Duodenal mucosa (tissue), 2 donors: ENCODE results near the gene TMIGD2.

Experiments used
- H3K27ac ChIP-seq: one replicate; pipeline ENCODE4 v1.7.0; 2013; ENCODE audit warnings: low read depth, low read length
- H3K27me3 ChIP-seq, 2 donors: one replicate each; pipeline ENCODE4 v1.7.0; 2013; ENCODE audit warnings: low read length in 2 of 2, control low read depth in 1 of 2; ENCODE audit not compliant: insufficient read depth in 2 of 2, control insufficient read depth in 1 of 2
- H3K36me3 ChIP-seq, 2 donors: one replicate each; pipeline ENCODE4 v1.7.0; 2013; ENCODE audit warnings: low read length in 2 of 2, control low read depth in 1 of 2; ENCODE audit not compliant: insufficient read depth in 2 of 2, control insufficient read depth in 1 of 2
- H3K4me1 ChIP-seq, 2 donors: one replicate each; pipeline ENCODE4 v1.7.0; 2013; ENCODE audit warnings: low read length in 2 of 2, control low read depth in 1 of 2; ENCODE audit not compliant: insufficient read depth in 2 of 2, control insufficient read depth in 1 of 2
- H3K4me3 ChIP-seq, 2 donors: one replicate each; pipeline ENCODE4 v1.7.0; 2013; ENCODE audit warnings: low read length in 2 of 2, low read depth in 1 of 2
- H3K9ac ChIP-seq, 2 donors: one replicate each; pipeline ENCODE4 v1.7.0; 2013; ENCODE audit warnings: low read length in 2 of 2, low read depth in 1 of 2
- H3K9me3 ChIP-seq, 2 donors: one replicate each; pipeline ENCODE4 v1.7.0; 2013; ENCODE audit warnings: low read length in 2 of 2, control low read depth in 1 of 2; ENCODE audit not compliant: control insufficient read depth in 1 of 2

TMIGD2 gene

GRCh38 chr19:4310247-4311121 is 8.3 kb upstream of the TMIGD2 start:
- H3K27ac ChIP-seq: no peak overlapping the region
- H3K9ac ChIP-seq: no peak overlapping the region
- peaks cover 0 to 3% of the 10 kb centered on the region in 2 donors for H3K27me3 ChIP-seq
- H3K4me3 ChIP-seq: no peak overlapping the region
- no peaks in the 10 kb centered on the region for H3K36me3 ChIP-seq
- no peaks in the 10 kb centered on the region for H3K9me3 ChIP-seq
- no peaks in the 10 kb centered on the region for H3K4me1 ChIP-seq

DNA sequence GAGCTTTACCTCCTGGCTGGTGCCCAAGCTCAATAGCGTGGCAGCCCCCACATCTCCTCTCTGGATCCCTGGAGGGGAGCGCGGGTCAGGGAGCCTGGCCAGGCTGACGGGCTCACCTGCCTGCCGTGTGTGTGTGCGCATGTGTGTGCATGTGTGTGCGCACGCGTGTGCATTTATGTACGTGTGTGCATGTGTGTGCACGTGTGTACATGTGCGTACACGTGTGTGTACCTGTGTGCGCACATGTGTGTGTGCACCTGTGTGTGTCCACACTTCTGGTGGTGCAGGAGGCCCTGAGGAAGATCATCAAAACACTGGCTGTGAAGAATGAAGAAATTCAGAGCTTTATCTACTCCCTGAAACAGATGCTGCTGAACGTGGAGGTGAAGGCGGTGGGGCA is 3.5 kb upstream of the TMIGD2 start:
- no peak overlapping the region for H3K27ac ChIP-seq
- H3K4me3 ChIP-seq: no peak overlapping the region
- peaks cover 0 to 3% of the 10 kb centered on the region in 2 donors for H3K27me3 ChIP-seq
- no peaks in the 10 kb centered on the region for H3K9me3 ChIP-seq
- H3K4me1 ChIP-seq: peaks cover 0 to 3% of the 10 kb centered on the region in 2 donors
- H3K36me3 ChIP-seq: no peaks in the 10 kb centered on the region
- H3K9ac ChIP-seq: no peak overlapping the region

DNA sequence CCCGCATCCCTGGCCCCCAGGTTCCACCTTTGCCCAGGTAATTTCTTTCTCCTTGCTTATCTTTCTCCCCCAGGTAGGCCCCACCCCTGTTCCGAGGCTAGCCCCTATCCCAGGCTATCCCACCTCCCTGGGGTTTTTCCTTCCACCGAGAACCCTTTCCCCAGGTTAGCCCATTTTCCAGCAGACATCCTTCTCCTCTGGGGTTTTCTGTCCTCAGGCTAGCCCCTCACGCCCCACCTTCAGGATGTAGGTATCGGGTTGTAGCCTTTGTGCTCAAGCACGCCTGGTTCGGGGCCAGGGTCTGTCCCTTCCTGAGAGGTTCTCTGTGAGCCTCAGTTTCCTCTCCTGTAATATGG is 3.0 kb upstream of the TMIGD2 start:
- Histone ChIP-seq H3K36me3 (no peaks in the 10 kb centered on the region), H3K4me3 (no peak overlapping the region), H3K4me1 (peaks cover 0 to 3% of the 10 kb centered on the region in 2 donors), H3K9me3 (no peaks in the 10 kb centered on the region), H3K27me3 (peaks cover 0 to 3% of the 10 kb centered on the region in 2 donors), H3K27ac (no peak overlapping the region), H3K9ac (no peak overlapping the region)

GRCh38 chr19:4304538-4305256 is 2.5 kb upstream of the TMIGD2 start, which contains the start of gene FSD1:
TSS of gene FSD1 (plus strand) at chr19:4304598. CDS start at chr19:4304747, 149 bp downstream.
- Histone ChIP-seq H3K27me3 (peaks cover 0 to 3% of the 10 kb centered on the region in 2 donors), H3K9me3 (no peaks in the 10 kb centered on the region), H3K9ac (no peak within 1 kb of the TSS), H3K27ac (no peak within 1 kb of the TSS), H3K36me3 (no peaks in the 10 kb centered on the region), H3K4me3 (no peak within 1 kb of the TSS), H3K4me1 (peaks cover 0 to 3% of the 10 kb centered on the region in 2 donors)

GRCh38 chr19:4303819-4304537 is 1.8 kb upstream of the TMIGD2 start:
- Histone ChIP-seq H3K4me3 (no peak overlapping the region), H3K9ac (no peak overlapping the region), H3K36me3 (no peaks in the 10 kb centered on the region), H3K9me3 (no peaks in the 10 kb centered on the region), H3K4me1 (peaks cover 0 to 3% of the 10 kb centered on the region in 2 donors), H3K27ac (no peak overlapping the region), H3K27me3 (peaks cover 0 to 3% of the 10 kb centered on the region in 2 donors)

- Histone ChIP-seq H3K27ac (no peak overlapping the region), H3K4me1 (peaks cover 0 to 3% of the 10 kb centered on the region in 2 donors), H3K27me3 (peaks cover 0 to 3% of the 10 kb centered on the region in 2 donors), H3K36me3 (no peaks in the 10 kb centered on the region), H3K9ac (no peak overlapping the region), H3K9me3 (no peaks in the 10 kb centered on the region), H3K4me3 (peak overlapping the region in 1 of 2 donors; percentile 28)
Observed at GRCh38 chr19:4301590-4302242, 473 bp downstream of the TMIGD2 start.

DNA sequence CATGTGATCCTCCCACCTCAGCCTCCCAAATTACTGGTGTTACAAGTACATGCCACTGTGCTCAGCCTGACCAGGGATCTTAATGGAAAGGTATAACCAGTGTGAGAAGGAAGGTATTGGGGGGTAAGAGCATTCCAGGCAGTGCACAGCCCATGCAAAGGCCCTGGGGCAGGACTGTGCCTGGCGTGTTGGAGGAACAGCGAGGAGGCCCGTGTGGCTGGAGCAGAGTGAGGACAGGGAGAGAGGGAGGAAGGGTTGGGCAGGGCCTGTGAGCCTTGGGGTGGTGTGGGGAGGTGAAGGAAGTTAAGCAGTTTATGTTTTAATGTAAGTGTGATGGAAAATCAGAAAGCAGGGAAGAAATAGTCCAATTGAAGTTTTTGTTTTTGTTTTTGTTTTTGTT is 1.6 kb downstream of the TMIGD2 start:
- H3K9ac ChIP-seq: no peak overlapping the region
- no peaks in the 10 kb centered on the region for H3K27me3 ChIP-seq
- H3K27ac ChIP-seq: no peak overlapping the region
- no peaks in the 10 kb centered on the region for H3K36me3 ChIP-seq
- H3K4me3 ChIP-seq: no peak overlapping the region
- no peaks in the 10 kb centered on the region for H3K9me3 ChIP-seq
- H3K4me1 ChIP-seq: peaks cover 0 to 3% of the 10 kb centered on the region in 2 donors

- H3K27ac ChIP-seq: no peak overlapping the region
- H3K36me3 ChIP-seq: no peaks in the 10 kb centered on the region
- H3K9ac ChIP-seq: no peak overlapping the region
- peaks cover 0 to 3% of the 10 kb centered on the region in 2 donors for H3K4me1 ChIP-seq
- no peaks in the 10 kb centered on the region for H3K9me3 ChIP-seq
- H3K4me3 ChIP-seq: no peak overlapping the region
- peaks cover 0 to 4% of the 10 kb centered on the region in 2 donors for H3K27me3 ChIP-seq
Observed at GRCh38 chr19:4298810-4299550, 3.2 kb downstream of the TMIGD2 start.
